Posterior vena cava (tissue), 2 donors: ENCODE results near the gene FABP2. TPM values are rescaled to one million over a fixed set of nuclear protein-coding genes. Genes with fewer than 3 reads are reported as not detected.

Source experiments
- DNase-seq: peaks from one replicate; pipeline ENCODE4 v3.0.0-alpha.2; 2020; ENCODE audit warnings: low spot score
- intact Hi-C, 2 donors: fragments of 100-400 bp; cut with DNase I; formaldehyde crosslinking; loops; one replicate each; pipeline versions ENCODE4 v1.14.1 to v1.14.2; 2022 to 2023
- total RNA-seq, 2 donors: library from RNA; stranded (reverse); fragmentation: NEBNext Ultra II Directional; extraction: Animal tissue kit (Norgen Biotek cat#: 25700); gene quantifications; one replicate each; pipeline ENCODE4 v1.2.1, GENCODE V29; 2021
- donor health status: DM: yes; HTN: yes; CAD: no.
- donor health status: DM: yes; HTN: yes; CAD: no.

The FABP2 gene
- total RNA-seq, 2 donors from 2014 or later, result not detected

DNA sequence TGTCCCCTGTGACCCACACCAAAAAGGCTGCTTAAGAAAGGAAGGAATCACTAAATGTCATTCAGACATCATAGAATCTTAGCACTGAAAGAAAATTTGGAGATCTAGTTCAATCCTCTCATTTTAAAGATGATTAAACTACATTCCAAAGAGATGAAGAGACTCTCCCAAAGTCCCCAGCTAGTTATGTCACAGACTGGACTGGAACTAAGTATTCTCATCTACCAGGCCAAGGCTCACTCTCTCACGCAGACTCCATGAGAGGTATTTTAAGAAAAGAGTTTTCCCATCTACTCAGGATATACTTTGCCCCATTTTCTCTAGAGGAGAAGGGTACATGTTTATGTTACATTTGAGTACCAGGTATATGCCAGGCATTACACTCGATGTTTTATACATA is 6.9 kb downstream of the FABP2 start:
- intact Hi-C loops, result loop anchor here in 1 of 2 donors (10.0 kb wide), 1 partner anchor 740 kb away; no protein-coding TSS in a partner anchor
- DNase-seq, result no peak

DNA sequence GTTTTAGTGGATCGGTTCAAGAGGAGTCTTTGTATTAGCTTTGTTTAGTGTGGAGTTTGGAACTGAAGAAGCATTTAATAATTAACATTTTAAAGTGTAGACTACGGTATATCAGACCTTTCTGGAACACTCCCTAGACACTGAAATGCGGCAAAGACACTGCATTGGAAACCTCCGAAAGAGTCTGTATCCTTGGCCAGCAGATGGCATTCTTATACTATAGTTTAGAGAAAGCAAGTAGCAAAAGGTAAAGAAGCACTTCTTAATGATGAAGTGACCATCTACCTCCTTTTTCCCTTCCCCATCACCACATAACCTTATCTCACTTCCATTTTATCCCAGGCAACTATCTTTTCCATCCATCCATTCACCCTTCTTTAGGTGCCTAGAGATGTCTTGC is 7.6 kb downstream of the FABP2 start:
- no peak for DNase-seq
- intact Hi-C loops, result loop anchor here in 1 of 2 donors (10.0 kb wide), 1 partner anchor 740 kb away; no protein-coding TSS in a partner anchor

DNA sequence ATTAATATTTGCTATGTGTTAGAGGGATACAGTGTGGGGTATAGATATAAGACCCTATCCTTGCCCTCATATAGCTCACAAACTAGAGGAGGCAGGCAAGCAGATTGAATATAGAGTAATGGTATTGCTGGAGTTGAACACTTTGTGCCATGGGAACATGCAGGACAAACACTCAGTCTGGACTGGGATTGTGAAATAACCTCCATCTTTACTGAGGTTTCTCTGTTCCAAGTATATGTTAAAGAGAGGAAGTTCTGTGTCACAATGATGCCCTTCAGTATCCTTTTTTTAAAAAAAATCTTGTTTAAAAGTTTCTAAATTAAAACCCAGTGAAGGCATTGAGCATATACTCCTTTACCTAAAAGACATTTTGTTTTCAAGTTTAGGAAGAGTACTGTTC is 8.7 kb downstream of the FABP2 start:
- no peak for DNase-seq
- intact Hi-C loops, result loop anchor here in 1 of 2 donors (10.0 kb wide), 1 partner anchor 742 kb away; no protein-coding TSS in a partner anchor

- DNase-seq, result no peak
- intact Hi-C loops, result loop anchor here in 1 of 2 donors (10.0 kb wide), 1 partner anchor 744 kb away; no protein-coding TSS in a partner anchor
Observed at GRCh38 chr4:119310826-119311225, 11.1 kb downstream of the FABP2 start.

DNA sequence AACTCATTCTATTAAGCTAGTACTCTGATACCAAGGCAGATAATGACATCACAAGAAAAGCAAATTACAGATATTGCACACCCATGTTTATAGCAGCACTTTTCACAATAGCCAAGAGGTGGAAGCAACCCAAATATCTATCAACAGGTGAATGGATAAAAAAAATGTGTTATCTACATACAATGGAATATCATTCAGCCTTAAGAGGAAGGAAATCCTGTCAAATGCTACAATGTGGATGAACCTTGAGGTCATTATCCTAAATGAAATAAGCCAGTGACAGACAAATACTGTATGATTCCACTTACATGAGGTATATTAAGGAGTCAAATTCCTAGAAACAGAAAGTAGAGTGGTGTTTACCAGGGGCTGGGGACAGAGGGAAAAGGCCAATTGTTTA is 14.3 kb downstream of the FABP2 start:
- intact Hi-C loops, result no loop called here
- DNase-seq, result no peak

DNA sequence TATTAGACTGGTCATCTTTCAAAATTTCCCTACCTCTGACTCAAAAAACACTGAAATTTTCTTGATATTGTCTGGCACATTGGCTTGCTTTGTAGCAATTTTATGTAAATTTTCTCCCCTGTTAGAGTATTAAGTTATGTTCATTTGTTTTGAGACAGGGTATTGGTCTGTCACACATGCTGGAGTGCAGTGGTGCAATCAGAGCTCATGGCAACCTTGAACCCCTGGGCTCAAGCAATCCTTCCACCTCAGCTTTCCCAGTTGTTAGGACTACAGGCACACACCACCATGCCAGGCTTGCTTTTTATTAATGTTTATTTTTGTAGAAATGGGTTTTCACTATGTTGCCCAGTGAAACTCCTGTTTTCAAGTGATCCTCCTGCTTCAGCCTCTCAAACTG is 17.5 kb downstream of the FABP2 start:
- intact Hi-C loops, result no loop called here
- no peak for DNase-seq

DNA sequence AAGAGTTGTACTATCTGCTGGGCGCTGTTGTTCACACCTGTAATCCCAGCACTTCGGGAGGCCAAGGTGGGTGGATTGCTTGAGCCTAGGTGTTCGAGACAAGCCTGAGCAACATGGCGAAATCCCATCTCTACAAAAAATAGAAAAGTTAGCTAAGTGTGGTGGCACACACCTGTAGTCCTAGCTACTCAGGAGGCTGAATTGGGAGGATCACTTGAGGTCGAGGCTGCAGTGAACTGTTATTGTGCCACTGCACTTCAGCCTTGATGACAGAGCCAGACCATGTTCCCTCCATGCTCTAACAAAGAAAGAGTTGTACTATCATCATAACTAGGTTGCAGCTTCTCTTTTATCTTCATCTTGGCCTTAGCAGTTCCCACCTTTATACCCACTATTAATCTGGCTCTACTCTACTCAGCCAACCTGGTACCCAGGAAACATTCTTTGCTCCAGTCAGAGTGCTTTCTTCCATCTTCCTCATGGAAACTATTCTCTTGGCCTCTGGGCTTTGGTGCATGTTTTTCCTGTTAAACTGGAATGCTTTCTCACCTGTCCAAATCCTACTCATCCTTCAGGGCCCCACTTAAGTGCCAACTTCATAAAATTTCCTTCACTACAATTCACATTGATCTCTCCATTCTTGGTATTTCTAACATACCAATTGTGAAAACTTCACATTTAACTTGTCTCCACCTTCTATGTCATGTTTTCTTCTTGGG is 18.2 kb downstream of the FABP2 start:
- DNase-seq, result no peak
- intact Hi-C loops, result no loop called here

DNA sequence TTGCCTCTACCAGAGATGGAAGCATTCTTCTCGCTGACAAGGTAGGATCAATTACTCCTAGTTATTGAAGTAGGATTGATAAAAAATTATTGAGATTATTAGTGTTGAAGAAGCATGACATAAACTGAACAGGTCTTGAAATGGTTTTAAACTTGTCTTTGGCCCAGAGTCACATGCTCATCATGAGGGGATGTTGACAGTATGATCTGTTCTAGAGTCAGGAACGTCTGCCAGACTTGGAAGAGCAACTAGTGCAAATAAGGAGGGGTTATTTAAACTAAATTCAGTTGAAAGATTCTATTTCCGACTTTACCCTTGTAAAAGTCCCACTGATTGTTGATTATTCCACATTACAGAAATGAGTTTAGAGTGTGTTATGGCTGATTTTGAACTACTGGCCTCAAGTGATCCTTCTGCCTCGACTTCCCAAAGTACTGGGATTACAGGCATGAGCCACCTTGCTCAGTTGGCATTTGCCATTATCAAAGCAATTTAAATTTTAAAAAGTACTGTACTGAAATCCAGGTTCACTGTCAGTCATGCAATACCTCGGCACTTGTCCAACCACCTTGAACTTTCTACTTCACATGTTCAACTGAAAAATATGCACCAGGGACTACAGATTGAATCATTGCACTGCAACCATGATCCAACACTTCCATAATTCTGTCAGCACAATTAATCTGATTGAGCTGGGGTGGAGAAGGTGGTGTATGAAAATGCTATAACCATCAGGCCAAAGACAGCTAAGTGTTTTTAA is 19.7 kb downstream of the FABP2 start:
- intact Hi-C loops, result no loop called here
- no peak for DNase-seq

GRCh38 chr4:119300101-119300978 is 21.6 kb downstream of the FABP2 start:
- intact Hi-C loops, result no loop called here
- DNase-seq, result peak; percentile 99

GRCh38 chr4:119299741-119300100 is 22.2 kb downstream of the FABP2 start:
- no peak for DNase-seq
- intact Hi-C loops, result loop anchor here in 1 of 2 donors (5.0 kb wide), 1 partner anchor 252 kb away; no protein-coding TSS in a partner anchor

DNA sequence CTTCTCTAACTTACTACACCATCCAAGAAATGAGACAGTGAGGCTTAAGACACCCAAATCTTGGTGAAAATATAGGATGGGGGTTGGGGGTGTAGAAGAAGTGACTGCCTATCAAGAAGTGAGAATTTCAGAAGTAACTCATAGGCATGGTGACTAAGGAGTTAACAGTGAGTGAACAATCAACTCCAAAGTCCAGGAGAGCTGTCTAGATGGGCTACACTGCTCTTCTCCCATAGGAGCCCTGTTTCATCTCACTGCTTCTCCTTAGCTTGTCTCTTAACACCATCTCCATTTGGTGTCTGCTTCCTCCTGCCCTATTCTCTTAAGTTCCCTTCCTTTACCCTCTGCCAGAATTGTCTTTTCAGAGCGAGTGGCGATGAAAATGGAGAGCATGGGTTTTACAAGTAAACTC is 22.7 kb downstream of the FABP2 start:
- intact Hi-C loops, result loop anchor here in 1 of 2 donors (5.0 kb wide), 1 partner anchor 252 kb away; no protein-coding TSS in a partner anchor
- DNase-seq, result no peak

DNA sequence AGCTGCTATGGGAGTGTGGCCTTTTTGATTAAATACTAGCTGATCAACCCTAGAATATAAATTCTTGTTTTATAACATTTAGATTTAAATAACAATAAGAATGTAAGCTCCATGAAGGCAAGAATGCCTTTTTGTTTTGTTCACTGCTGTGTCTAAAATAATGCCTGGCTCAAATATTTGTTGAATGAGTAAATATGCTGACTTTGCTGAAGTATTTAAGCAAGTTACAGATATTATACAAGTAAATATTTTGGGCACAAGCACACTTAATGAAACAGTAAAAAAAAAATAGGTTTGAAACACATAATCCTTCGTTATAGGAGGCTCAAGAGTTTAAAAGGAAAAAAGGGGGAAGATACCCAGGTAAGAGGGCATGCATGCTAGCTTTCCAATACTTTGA is 24.1 kb downstream of the FABP2 start:
- no peak for DNase-seq
- intact Hi-C loops, result loop anchor here in 1 of 2 donors (5.0 kb wide), 1 partner anchor 250 kb away; no protein-coding TSS in a partner anchor

GRCh38 chr4:119296356-119296755 is 25.6 kb downstream of the FABP2 start:
- intact Hi-C loops, result loop anchor here in 1 of 2 donors (5.0 kb wide), 1 partner anchor 249 kb away; no protein-coding TSS in a partner anchor
- no peak for DNase-seq

GRCh38 chr4:119290598-119290997 is 31.3 kb downstream of the FABP2 start:
- intact Hi-C loops, result no loop called here
- no peak for DNase-seq

DNA sequence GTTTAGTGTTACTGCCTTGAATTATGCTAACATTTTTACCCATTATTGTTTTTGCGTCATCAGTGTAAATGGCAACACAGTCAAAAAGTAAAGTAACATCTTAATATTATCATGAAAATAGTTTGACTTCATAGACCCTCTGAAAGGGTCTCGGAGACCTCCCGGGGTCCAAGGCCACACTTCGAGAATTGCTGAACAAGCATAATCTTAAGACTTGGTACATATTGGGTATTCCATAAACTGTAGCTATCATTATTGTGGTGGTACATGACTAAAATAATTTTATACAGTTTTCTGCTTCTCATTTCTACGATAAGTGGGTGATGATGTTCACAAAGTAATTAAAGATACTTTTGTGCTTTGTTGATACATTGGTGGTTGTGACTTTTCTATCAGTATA is 32.6 kb downstream of the FABP2 start:
- intact Hi-C loops, result loop anchor here (5.0 to 10.0 kb wide), 2 partner anchors 305 to 307 kb away; no protein-coding TSS in a partner anchor
- no peak for DNase-seq

DNA sequence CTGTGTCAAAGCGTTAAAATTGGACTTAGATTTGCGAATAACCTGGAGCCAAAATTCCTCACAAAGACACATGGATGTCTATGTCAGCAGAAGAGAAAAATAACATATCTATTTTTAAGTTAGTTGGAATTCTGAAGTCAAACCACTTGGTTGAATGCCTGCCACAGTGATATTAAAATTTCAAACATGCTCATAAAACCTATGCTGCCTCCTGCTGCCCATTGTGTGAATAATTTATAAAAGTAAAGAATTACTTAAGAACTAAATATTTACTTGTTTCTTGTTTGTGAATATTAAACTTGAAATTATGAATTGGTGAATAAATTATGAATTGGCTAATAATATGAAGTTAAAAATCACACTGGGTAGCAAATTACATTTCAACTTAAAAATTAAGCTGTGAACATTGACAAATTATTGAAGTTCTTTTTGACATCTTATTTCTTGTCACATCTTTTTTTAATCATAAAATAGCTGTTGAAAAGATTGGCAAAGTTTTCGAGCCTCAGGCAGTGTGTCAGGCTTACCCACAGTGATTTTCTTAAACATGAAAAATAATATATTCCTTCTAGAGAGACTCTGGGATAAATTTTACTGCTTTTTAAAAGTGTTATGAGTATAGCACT is 35.4 kb downstream of the FABP2 start:
- DNase-seq, result no peak

DNA sequence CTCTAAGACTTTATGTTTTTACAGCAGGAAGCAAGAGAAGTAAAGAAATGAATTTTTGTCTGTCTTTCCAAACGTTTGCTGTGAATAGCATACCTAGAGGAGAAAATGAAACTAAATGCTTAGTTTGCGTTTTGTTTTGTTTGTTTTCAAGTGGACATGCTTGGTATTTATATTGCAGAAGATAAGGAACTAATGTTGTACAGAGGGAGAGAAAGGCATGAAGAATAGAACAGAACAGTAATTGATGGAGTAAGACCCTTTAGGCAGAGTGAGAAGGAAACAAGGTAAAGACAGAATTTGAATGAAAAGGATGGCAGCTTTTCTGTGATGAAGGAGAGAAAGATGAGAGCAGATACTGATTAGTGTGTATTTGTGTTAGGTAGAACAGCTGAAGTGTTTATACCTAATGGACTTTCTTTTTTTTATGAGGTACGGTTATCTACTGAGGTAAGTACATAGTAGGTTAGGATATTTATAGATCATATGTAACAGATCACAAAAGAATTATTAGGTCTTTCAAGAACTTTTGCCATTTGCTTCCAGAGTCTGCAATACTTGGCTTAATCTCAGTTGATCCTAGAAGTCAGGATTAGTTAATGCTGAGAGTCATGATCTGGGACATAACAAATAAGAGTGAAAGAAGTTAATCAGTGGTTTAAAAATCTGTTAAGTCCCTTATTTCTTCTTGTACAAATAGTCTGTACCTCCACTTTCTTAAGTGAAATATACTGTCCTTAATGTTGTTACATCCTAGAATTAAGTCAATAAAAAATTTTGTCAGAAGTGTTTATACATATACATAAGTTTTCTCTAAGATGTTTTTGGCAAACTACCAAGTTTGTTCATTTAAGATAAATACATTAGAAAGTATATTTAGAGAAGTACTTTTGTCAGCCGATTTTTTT is 36.8 kb downstream of the FABP2 start:
- intact Hi-C loops, result loop anchor here (5.0 to 10.0 kb wide), 2 partner anchors 300 to 303 kb away; no protein-coding TSS in a partner anchor
- DNase-seq, result no peak

More for the DNA sequence above, 35.4 kb downstream of the FABP2 start:
- intact Hi-C loops, result loop anchor here (5.0 to 10.0 kb wide), 2 partner anchors 302 to 304 kb away; no protein-coding TSS in a partner anchor

DNA sequence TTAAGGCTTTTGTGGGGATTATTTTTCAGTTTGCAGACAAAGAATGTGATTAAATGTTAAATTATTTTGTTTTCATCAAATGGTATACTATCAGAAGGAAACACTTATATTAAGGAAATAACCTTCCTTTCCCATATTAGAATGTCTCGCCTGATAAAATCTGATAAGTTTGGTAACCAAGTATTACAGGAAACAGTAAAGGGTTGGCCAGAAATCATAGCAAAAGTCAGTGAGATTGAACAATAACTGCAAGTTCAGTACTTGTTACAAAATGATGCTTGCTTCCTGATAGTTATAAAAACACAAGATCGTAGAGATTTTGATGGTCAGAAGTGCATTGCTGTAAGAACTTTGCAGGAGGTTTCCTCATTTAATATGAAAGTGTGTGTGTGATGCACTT is 40.5 kb downstream of the FABP2 start:
- intact Hi-C loops, result loop anchor here in 1 of 2 donors (10.0 kb wide), 1 partner anchor 297 kb away; no protein-coding TSS in a partner anchor
- DNase-seq, result no peak
